ENCODE measurements around the gene CNTN5.
A peak's percentile ranks its signal among the peaks of the same experiment; 100 is the strongest.

Gene CNTN5

GRCh38 chr11:99066618-99067317 is 46.0 kb downstream of the CNTN5 start:
- H3K27ac ChIP-seq, result no peak overlapping the region
- no peak for TF ChIP-seq CTCF (conservative IDR thresholded peaks at IDR 0.05)

GRCh38 chr11:99068832-99069231 is 48.1 kb downstream of the CNTN5 start:
- H3K27ac ChIP-seq, result no peak overlapping the region

GRCh38 chr11:99069856-99070444 is 49.2 kb downstream of the CNTN5 start:
- TF ChIP-seq CTCF (conservative IDR thresholded peaks at IDR 0.05), result peak; percentile 3; the same call in 1 of the 2 replicates
- no peak overlapping the region for H3K27ac ChIP-seq

More at GRCh38 chr11:99068832-99069231, 48.1 kb downstream of the CNTN5 start:
- TF ChIP-seq CTCF (conservative IDR thresholded peaks at IDR 0.05), result no peak

- no peak for TF ChIP-seq CTCF (conservative IDR thresholded peaks at IDR 0.05)
- no peak overlapping the region for H3K27ac ChIP-seq
Measured at GRCh38 chr11:99079576-99079975, 58.8 kb downstream of the CNTN5 start.

GRCh38 chr11:99080154-99080553 is 59.4 kb downstream of the CNTN5 start:
- H3K27ac ChIP-seq, result no peak overlapping the region
- TF ChIP-seq CTCF (conservative IDR thresholded peaks at IDR 0.05), result no peak

GRCh38 chr11:99098258-99098657 is 77.5 kb downstream of the CNTN5 start:
- TF ChIP-seq CTCF (conservative IDR thresholded peaks at IDR 0.05), result no peak

GRCh38 chr11:99098751-99099150 is 78.0 kb downstream of the CNTN5 start:
- no peak overlapping the region for H3K27ac ChIP-seq
- no peak for TF ChIP-seq CTCF (conservative IDR thresholded peaks at IDR 0.05)

More at GRCh38 chr11:99098258-99098657, 77.5 kb downstream of the CNTN5 start:
- H3K27ac ChIP-seq, result no peak overlapping the region

Data from VCaP (cell line).